OCI-LY3 (cell line): ENCODE data around the gene CNTNAP2.

Experiments used
- EZH2phosphoT487 ChIP-seq: fragments of 200-600 bp; shearing (Covaris generic); IDR thresholded peaks from 2 replicates; pipeline ENCODE4 v1.6.1; 2018; ENCODE audit warnings: antibody characterized with exemption, mixed run types, low read depth
- TF ChIP-seq, protein P1 (sequence below): fragments of 200-600, 300-600 bp; sonication (generic); IDR thresholded peaks from 2 replicates; pipeline ENCODE4 v1.5.1; 2014; ENCODE audit warnings: antibody characterized with exemption, low read length, low read depth

DNA sequence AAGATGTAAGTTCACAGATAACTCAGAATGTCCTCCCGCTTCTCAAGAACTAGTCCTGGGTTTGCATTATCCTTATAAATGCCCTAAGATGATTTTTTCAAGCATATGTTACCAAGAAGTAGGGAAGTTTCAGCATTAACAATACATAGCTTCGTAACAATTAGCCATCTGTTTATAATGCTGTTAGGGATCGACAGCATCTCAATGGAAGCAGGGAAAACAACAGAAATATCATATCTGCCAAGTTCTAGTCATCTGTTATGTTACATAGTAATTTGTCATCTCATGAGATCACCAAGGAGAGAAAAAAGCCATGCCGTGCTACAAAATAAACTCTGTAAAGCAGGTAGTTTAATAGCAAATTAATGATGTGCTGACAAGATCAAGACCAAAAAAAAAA, 1742.4 kb downstream of the CNTNAP2 start:
- TF ChIP-seq, protein P1, sequence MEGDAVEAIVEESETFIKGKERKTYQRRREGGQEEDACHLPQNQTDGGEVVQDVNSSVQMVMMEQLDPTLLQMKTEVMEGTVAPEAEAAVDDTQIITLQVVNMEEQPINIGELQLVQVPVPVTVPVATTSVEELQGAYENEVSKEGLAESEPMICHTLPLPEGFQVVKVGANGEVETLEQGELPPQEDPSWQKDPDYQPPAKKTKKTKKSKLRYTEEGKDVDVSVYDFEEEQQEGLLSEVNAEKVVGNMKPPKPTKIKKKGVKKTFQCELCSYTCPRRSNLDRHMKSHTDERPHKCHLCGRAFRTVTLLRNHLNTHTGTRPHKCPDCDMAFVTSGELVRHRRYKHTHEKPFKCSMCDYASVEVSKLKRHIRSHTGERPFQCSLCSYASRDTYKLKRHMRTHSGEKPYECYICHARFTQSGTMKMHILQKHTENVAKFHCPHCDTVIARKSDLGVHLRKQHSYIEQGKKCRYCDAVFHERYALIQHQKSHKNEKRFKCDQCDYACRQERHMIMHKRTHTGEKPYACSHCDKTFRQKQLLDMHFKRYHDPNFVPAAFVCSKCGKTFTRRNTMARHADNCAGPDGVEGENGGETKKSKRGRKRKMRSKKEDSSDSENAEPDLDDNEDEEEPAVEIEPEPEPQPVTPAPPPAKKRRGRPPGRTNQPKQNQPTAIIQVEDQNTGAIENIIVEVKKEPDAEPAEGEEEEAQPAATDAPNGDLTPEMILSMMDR = no peak
- TF ChIP-seq EZH2phosphoT487 = no peak
